A549 (cell line): Measurements from ENCODE around the gene SORBS1.

Experiments used
- CHD2 ChIP-seq: fragments of 150-350 bp; IDR thresholded peaks from 2 replicates; pipeline ENCODE4 v1.6.1; 2014; ENCODE audit warnings: low read length; ENCODE audit not compliant: partially characterized antibody
- EP300 ChIP-seq, 2 experiments: fragments of >200 bp; sonication (Bioruptor Twin); formaldehyde crosslinking; IDR thresholded peaks; 2 replicates in 1 of 2; 3 replicates in 1 of 2; pipeline ENCODE4 v1.6.1; 2016 to 2017
- ESRRA ChIP-seq: fragments of 150-350 bp; IDR thresholded peaks from 2 replicates; pipeline ENCODE4 v1.6.1; 2014; ENCODE audit warnings: mild to moderate bottlenecking, low read length, borderline replicate concordance
- JUN ChIP-seq, 2 experiments: fragments of >200 bp; sonication (Bioruptor Twin); formaldehyde crosslinking; IDR thresholded peaks; 2 replicates in 1 of 2; 3 replicates in 1 of 2; pipeline ENCODE4 v1.6.1; 2016 to 2017
- JUNB ChIP-seq: fragments of >200 bp; sonication (Bioruptor Twin); formaldehyde crosslinking; IDR thresholded peaks from 2 replicates; pipeline ENCODE4 v1.6.1; 2016
- POLR2A ChIP-seq: IDR thresholded peaks from 2 replicates; pipeline ENCODE4 v1.6.1; 2012; ENCODE audit warnings: mild to moderate bottlenecking, low read length
- RFX5 ChIP-seq: fragments of 450-650 bp; IDR thresholded peaks from 2 replicates; pipeline ENCODE4 v1.7.1; 2014; ENCODE audit warnings: antibody characterized with exemption, mild to moderate bottlenecking, moderate library complexity
- TF ChIP-seq, protein P1 (sequence below): fragments of >200 bp; sonication (Bioruptor Twin); formaldehyde crosslinking; IDR thresholded peaks from 3 replicates; pipeline ENCODE4 v1.5.1; 2016
- TF ChIP-seq, protein P2 (sequence below): IDR thresholded peaks from 2 replicates; pipeline ENCODE4 v1.6.1; 2012
- TF ChIP-seq, protein P3 (sequence below): IDR thresholded peaks from 2 replicates; pipeline ENCODE4 v1.6.1; 2012

DNA sequence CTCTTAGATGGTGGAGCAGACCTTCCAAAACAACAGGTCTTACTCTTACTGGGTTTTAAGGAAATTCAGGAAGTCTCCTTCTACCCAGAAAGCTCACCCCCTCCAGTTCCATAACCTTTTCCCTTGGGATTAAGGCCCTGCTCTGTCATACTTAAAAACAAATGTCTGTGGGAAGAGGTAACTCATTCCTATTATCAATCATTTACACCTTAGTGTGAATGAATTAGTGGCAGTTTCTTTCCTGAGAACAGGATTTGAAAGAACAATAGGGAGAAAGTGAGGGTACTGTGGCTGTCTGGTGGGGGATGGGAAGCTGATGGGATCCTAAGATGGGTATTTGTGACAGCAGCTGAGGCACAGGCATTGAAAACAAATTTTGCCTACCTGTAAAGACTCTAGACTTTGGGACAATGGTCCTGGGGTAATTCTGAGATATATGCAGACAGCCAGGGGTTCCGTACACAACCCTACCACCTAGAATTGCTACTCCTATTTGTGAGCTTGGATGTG lies 248.1 kb downstream of the SORBS1 start:
- TF ChIP-seq, protein P1, sequence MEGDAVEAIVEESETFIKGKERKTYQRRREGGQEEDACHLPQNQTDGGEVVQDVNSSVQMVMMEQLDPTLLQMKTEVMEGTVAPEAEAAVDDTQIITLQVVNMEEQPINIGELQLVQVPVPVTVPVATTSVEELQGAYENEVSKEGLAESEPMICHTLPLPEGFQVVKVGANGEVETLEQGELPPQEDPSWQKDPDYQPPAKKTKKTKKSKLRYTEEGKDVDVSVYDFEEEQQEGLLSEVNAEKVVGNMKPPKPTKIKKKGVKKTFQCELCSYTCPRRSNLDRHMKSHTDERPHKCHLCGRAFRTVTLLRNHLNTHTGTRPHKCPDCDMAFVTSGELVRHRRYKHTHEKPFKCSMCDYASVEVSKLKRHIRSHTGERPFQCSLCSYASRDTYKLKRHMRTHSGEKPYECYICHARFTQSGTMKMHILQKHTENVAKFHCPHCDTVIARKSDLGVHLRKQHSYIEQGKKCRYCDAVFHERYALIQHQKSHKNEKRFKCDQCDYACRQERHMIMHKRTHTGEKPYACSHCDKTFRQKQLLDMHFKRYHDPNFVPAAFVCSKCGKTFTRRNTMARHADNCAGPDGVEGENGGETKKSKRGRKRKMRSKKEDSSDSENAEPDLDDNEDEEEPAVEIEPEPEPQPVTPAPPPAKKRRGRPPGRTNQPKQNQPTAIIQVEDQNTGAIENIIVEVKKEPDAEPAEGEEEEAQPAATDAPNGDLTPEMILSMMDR, result no peak
- TF ChIP-seq, protein P2, sequence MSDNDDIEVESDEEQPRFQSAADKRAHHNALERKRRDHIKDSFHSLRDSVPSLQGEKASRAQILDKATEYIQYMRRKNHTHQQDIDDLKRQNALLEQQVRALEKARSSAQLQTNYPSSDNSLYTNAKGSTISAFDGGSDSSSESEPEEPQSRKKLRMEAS, result no peak
- TF ChIP-seq ESRRA (no peak), EP300 (IDR thresholded peaks at IDR 0.05) (no peak), JUNB (no peak), JUN (IDR thresholded peaks at IDR 0.05) (no peak), POLR2A (no peak), RFX5 (no peak), CHD2 (no peak)
- TF ChIP-seq, protein P3, sequence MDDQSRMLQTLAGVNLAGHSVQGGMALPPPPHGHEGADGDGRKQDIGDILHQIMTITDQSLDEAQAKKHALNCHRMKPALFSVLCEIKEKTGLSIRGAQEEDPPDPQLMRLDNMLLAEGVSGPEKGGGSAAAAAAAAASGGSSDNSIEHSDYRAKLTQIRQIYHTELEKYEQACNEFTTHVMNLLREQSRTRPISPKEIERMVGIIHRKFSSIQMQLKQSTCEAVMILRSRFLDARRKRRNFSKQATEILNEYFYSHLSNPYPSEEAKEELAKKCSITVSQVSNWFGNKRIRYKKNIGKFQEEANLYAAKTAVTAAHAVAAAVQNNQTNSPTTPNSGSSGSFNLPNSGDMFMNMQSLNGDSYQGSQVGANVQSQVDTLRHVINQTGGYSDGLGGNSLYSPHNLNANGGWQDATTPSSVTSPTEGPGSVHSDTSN, result no peak
